ENCODE results near the gene CRIM1. TPM values are rescaled to one million over a fixed set of nuclear protein-coding genes. Genes with fewer than 3 reads are reported as not detected.

The CRIM1 gene
- total and polyA plus RNA-seq, 4 donors = 24.3 to 119 (median 58.4) TPM

DNA sequence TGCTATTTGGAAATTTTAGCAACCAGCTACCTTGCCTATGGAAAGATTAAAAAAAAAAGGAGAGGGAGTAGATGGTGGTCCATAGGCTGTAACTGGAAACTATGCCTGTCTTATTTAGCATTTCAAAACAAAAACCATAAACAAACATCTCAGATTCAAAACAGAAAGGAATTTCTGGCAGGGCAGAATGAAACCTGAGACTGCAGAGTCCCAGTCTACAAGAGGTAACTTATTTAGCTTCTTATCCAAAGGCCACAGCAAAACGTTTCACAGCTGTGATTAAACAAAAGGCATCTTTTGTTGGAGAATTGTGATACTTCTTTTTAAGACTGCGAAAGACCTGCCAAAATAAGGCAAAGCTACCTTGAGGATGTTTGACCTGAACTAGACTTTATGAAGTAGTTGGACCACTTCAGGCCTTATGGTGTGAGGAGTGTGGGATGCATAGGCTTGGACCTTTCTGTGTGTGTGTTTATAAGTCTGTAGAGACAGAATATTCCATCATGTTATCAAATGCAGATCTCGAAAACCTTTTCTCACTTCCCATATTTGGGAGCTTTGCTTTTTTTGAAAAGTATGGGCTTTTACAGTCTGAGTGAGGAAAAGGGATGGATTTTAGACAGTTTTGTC is 11.0 kb downstream of the CRIM1 start:
- peak overlapping the region in 1 of 2 donors; percentile 14 for H3K9ac ChIP-seq (ENCODE audit: insufficient read depth in 1 of 2, low read length in 2 of 2)
- H3K4me1 ChIP-seq (ENCODE audit: control insufficient read depth in 5 of 5, insufficient read depth in 5 of 5, low read length in 5 of 5) = peaks cover 13 to 74% (median 40%) of the 10 kb centered on the region in 5 donors
- no peak overlapping the region for H3K4me3 ChIP-seq
- H3K27me3 ChIP-seq (ENCODE audit: control insufficient read depth in 3 of 3, insufficient read depth in 3 of 3, low read length in 2 of 3) = no peaks in the 10 kb centered on the region
- ATAC-seq (ENCODE audit: insufficient read depth, low FRiP score) = no peak
- TF ChIP-seq, protein P1, sequence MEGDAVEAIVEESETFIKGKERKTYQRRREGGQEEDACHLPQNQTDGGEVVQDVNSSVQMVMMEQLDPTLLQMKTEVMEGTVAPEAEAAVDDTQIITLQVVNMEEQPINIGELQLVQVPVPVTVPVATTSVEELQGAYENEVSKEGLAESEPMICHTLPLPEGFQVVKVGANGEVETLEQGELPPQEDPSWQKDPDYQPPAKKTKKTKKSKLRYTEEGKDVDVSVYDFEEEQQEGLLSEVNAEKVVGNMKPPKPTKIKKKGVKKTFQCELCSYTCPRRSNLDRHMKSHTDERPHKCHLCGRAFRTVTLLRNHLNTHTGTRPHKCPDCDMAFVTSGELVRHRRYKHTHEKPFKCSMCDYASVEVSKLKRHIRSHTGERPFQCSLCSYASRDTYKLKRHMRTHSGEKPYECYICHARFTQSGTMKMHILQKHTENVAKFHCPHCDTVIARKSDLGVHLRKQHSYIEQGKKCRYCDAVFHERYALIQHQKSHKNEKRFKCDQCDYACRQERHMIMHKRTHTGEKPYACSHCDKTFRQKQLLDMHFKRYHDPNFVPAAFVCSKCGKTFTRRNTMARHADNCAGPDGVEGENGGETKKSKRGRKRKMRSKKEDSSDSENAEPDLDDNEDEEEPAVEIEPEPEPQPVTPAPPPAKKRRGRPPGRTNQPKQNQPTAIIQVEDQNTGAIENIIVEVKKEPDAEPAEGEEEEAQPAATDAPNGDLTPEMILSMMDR (IDR thresholded peaks at IDR 0.05; ENCODE audit: control extremely low read depth, extremely low read depth) = no peak
- no peaks in the 10 kb centered on the region for H3K36me3 ChIP-seq (ENCODE audit: control insufficient read depth in 4 of 4, insufficient read depth in 4 of 4, low read length in 4 of 4)
- H3K27ac ChIP-seq (ENCODE audit: low read depth in 1 of 2, low read length in 1 of 2) = peak overlapping the region in 1 of 2 donors; percentile 33
- 58 to 72% methylated on average over 3 of the region's 3 CpGs for WGBS, 2 donors
- DNase-seq = peak in 2 of 3 donors; percentile 64 to 73
- H3K9me3 ChIP-seq (ENCODE audit: control insufficient read depth in 4 of 4, insufficient read depth in 3 of 4, low read length in 3 of 4) = no peaks in the 10 kb centered on the region

DNA sequence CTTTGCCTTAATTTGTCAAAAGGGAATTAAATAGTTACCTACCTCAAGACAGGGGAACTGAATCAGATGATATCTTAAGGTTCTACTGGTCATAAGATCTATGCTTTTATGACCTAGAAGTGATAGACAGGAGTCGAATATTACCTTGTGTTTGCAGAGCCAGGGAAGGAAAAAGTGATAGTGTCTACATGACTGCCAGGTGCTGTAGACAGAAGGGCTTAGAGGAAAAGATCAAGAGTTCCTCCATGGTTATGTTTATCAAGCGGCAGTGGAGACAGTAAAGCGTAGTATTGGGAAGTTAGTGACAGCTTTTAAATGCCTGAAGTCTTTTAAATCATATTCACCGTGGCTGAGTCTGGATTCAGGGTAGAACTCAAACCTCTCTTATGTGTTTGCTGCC is 11.9 kb downstream of the CRIM1 start:
- 59 to 61% methylated on average over 4 of the region's 4 CpGs for WGBS, 2 donors
- no peaks in the 10 kb centered on the region for H3K36me3 ChIP-seq (ENCODE audit: control insufficient read depth in 4 of 4, insufficient read depth in 4 of 4, low read length in 4 of 4)
- peaks cover 13 to 74% (median 44%) of the 10 kb centered on the region in 5 donors for H3K4me1 ChIP-seq (ENCODE audit: control insufficient read depth in 5 of 5, insufficient read depth in 5 of 5, low read length in 5 of 5)
- H3K9ac ChIP-seq (ENCODE audit: insufficient read depth in 1 of 2, low read length in 2 of 2) = no peak overlapping the region
- DNase-seq (no peak), ATAC-seq (ENCODE audit: insufficient read depth, low FRiP score) (no peak)
- H3K27ac ChIP-seq (ENCODE audit: low read depth in 1 of 2, low read length in 1 of 2) = no peak overlapping the region
- TF ChIP-seq, protein P1 (IDR thresholded peaks at IDR 0.05; ENCODE audit: control extremely low read depth, extremely low read depth) = no peak
- no peaks in the 10 kb centered on the region for H3K27me3 ChIP-seq (ENCODE audit: control insufficient read depth in 3 of 3, insufficient read depth in 3 of 3, low read length in 2 of 3)
- no peaks in the 10 kb centered on the region for H3K9me3 ChIP-seq (ENCODE audit: control insufficient read depth in 4 of 4, insufficient read depth in 3 of 4, low read length in 3 of 4)
- H3K4me3 ChIP-seq = no peak overlapping the region

DNA sequence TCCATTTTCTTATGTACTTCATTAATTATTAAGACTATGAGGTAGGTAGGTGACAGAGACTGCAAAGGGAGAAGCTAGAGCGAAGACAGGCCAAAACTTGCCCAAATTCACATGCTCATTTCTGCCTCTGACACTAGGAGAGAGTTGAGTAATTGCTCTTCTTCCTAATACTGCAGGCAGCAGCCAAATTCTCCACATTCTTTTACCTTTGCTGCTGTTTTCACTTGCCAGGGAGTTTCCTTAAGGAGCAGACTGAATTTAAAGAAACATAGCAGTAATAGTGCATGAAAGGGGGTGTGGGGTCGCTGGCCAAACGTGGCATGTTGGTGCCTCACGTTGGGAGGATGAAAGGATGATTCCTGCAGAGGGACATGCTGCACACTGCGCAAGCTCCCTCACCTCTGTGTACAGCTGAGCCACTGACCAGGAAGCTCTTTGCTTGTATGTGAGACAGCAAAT is 12.3 kb downstream of the CRIM1 start:
- Histone ChIP-seq H3K4me1 (ENCODE audit: control insufficient read depth in 5 of 5, insufficient read depth in 5 of 5, low read length in 5 of 5) (peaks cover 12 to 74% (median 46%) of the 10 kb centered on the region in 5 donors), H3K4me3 (no peak overlapping the region)

More for the DNA sequence above, 12.3 kb downstream of the CRIM1 start:
- H3K27ac ChIP-seq (ENCODE audit: low read depth in 1 of 2, low read length in 1 of 2) = peak overlapping the region in 1 of 2 donors; percentile 3
- ATAC-seq (ENCODE audit: insufficient read depth, low FRiP score) (peak; percentile 28), DNase-seq (no peak)
- H3K9me3 ChIP-seq (ENCODE audit: control insufficient read depth in 4 of 4, insufficient read depth in 3 of 4, low read length in 3 of 4) = no peaks in the 10 kb centered on the region
- TF ChIP-seq, protein P1 (IDR thresholded peaks at IDR 0.05; ENCODE audit: control extremely low read depth, extremely low read depth) = no peak
- H3K9ac ChIP-seq (ENCODE audit: insufficient read depth in 1 of 2, low read length in 2 of 2) = no peak overlapping the region
- WGBS, 2 donors = 51 to 65% methylated on average over 5 of the region's 5 CpGs
- H3K27me3 ChIP-seq (ENCODE audit: control insufficient read depth in 3 of 3, insufficient read depth in 3 of 3, low read length in 2 of 3) = no peaks in the 10 kb centered on the region
- no peaks in the 10 kb centered on the region for H3K36me3 ChIP-seq (ENCODE audit: control insufficient read depth in 4 of 4, insufficient read depth in 4 of 4, low read length in 4 of 4)

Data from lung (tissue), 12 donors.